ENCODE data around the gene UBE2D2. TPM values are rescaled to one million over a fixed set of nuclear protein-coding genes. Genes with fewer than 3 reads are reported as not detected.
A peak's percentile ranks its signal among the peaks of the same experiment; 100 is the strongest.

UBE2D2 gene
- total and polyA plus RNA-seq, 2 donors (not counting 1 experiment from before 2014, with no cell fraction given): 64.3 to 168 TPM

- Histone ChIP-seq H3K79me2 (ENCODE audit: control insufficient read depth, insufficient read depth, low read length) (peaks cover 99% of the 10 kb centered on the region), H3K4me2 (replicated peaks; ENCODE audit: low read depth, low read length, poor library complexity, severe bottlenecking) (peak overlapping the region; percentile 23), H3K9me3 (ENCODE audit: control extremely low read depth in 1 of 3, control insufficient read depth in 2 of 3, insufficient read depth in 1 of 3, low read length in 2 of 3) (no peaks in the 10 kb centered on the region), H3K36me3 (replicated peaks in 1 of 2; ENCODE audit: control extremely low read depth in 1 of 2, control insufficient read depth in 1 of 2, extremely low read depth in 1 of 2, insufficient read depth in 2 of 2, low read length in 1 of 2) (peaks cover 0 to 17% of the 10 kb centered on the region in 2 experiments), H3K9ac (ENCODE audit: low read length) (peak overlapping the region; percentile 10), H3K4me1 (ENCODE audit: control insufficient read depth in 2 of 2, insufficient read depth in 2 of 2, low read length in 2 of 2) (peaks cover 57 to 68% of the 10 kb centered on the region in 2 donors), H4K20me1 (ENCODE audit: control insufficient read depth, insufficient read depth, low read length, poor library complexity, severe bottlenecking) (peaks cover 89% of the 10 kb centered on the region), H2AFZ (ENCODE audit: insufficient read depth, low read depth, low read length, poor library complexity, severe bottlenecking) (no peak overlapping the region), H3K27ac (ENCODE audit: low read length in 2 of 2) (peak overlapping the region; percentile 6 to 60), H3K27me3 (replicated peaks in 1 of 4; ENCODE audit: control extremely low read depth in 1 of 4, control insufficient read depth in 3 of 4, insufficient read depth in 4 of 4, low read length in 3 of 4) (no peaks in the 10 kb centered on the region), H3K4me3 (ENCODE audit: control extremely low read depth in 1 of 5, extremely low read depth in 1 of 5, insufficient read depth in 1 of 5, low read depth in 2 of 5, low read length in 4 of 5) (no peak overlapping the region)
- no peak for TF ChIP-seq CTCF (IDR thresholded peaks at IDR 0.05)
- no peak for TF ChIP-seq EZH2 (IDR thresholded peaks at IDR 0.05; ENCODE audit: borderline replicate concordance, insufficient read depth, low read depth, low read length, poor library complexity, severe bottlenecking)
- ChIA-PET CTCF (interaction anchor here (0.7 to 7.3 kb wide), 3 partner anchors 15 to 370 kb away, joined by 3 to 78 read pairs (median 4); partner anchors contain the start of gene UBE2D2), POLR2A (interaction anchor here (0.7 kb wide), 1 partner anchor 28 kb away, joined by 3 read pairs; no protein-coding TSS in a partner anchor)
- Mint-ChIP-seq H3K27ac (peak overlapping the region; percentile 61), H3K27me3 (no peaks in the 10 kb centered on the region), H3K9me3 (ENCODE audit: insufficient read depth) (no peaks in the 10 kb centered on the region), H3K4me1 (peaks cover 66% of the 10 kb centered on the region), H3K4me3 (peak overlapping the region; percentile 55)
- intact Hi-C loops (cut with micrococcal nuclease): loop anchor here (5.0 kb wide), 1 partner anchor 35 kb away; no protein-coding TSS in a partner anchor
- 100% methylated on average over 1 of the region's 5 CpGs for WGBS (ENCODE audit: insufficient coverage)
- ATAC-seq (ENCODE audit: low read depth) (no peak), DNase-seq (no peak)
These were observed 16.7 kb downstream of the UBE2D2 start for GRCh38 chr5:139577689-139578290.

- H3K4me1 ChIP-seq (ENCODE audit: control insufficient read depth in 2 of 2, insufficient read depth in 2 of 2, low read length in 2 of 2): peaks cover 60 to 68% of the 10 kb centered on the region in 2 donors
- peaks cover 99% of the 10 kb centered on the region for H3K79me2 ChIP-seq (ENCODE audit: control insufficient read depth, insufficient read depth, low read length)
- peaks cover 67% of the 10 kb centered on the region for H3K4me1 Mint-ChIP-seq
- H2AFZ ChIP-seq (ENCODE audit: insufficient read depth, low read depth, low read length, poor library complexity, severe bottlenecking): no peak overlapping the region
- H3K9me3 ChIP-seq (ENCODE audit: control extremely low read depth in 1 of 3, control insufficient read depth in 2 of 3, insufficient read depth in 1 of 3, low read length in 2 of 3): no peaks in the 10 kb centered on the region
- peak overlapping the region in 1 of 2 donors; percentile 60 for H3K27ac ChIP-seq (ENCODE audit: low read length in 2 of 2)
- ATAC-seq (ENCODE audit: low read depth): no peak
- no peak for DNase-seq
- H3K9me3 Mint-ChIP-seq (ENCODE audit: insufficient read depth): no peaks in the 10 kb centered on the region
- peak overlapping the region; percentile 51 for H3K4me3 Mint-ChIP-seq
- H3K27me3 ChIP-seq (replicated peaks in 1 of 4; ENCODE audit: control extremely low read depth in 1 of 4, control insufficient read depth in 3 of 4, insufficient read depth in 4 of 4, low read length in 3 of 4): no peaks in the 10 kb centered on the region
- intact Hi-C loops (cut with micrococcal nuclease): loop anchor here (5.0 kb wide), 1 partner anchor 34 kb away; no protein-coding TSS in a partner anchor
- H3K9ac ChIP-seq (ENCODE audit: low read length): peak overlapping the region; percentile 10
- ChIA-PET CTCF (interaction anchor here (1.1 to 7.3 kb wide), 3 partner anchors 14 to 35 kb away, joined by 4 to 78 read pairs (median 5); partner anchors contain the start of gene UBE2D2), POLR2A (interaction anchor here (0.6 to 0.8 kb wide), 3 partner anchors 12 to 27 kb away, joined by 3 to 4 read pairs (median 3); no protein-coding TSS in a partner anchor)
- no peak overlapping the region for H3K4me3 ChIP-seq (ENCODE audit: control extremely low read depth in 1 of 5, extremely low read depth in 1 of 5, insufficient read depth in 1 of 5, low read depth in 2 of 5, low read length in 4 of 5)
- peaks cover 1 to 16% of the 10 kb centered on the region in 2 experiments for H3K36me3 ChIP-seq (replicated peaks in 1 of 2; ENCODE audit: control extremely low read depth in 1 of 2, control insufficient read depth in 1 of 2, extremely low read depth in 1 of 2, insufficient read depth in 2 of 2, low read length in 1 of 2)
- H3K27me3 Mint-ChIP-seq: no peaks in the 10 kb centered on the region
- TF ChIP-seq EZH2 (IDR thresholded peaks at IDR 0.05; ENCODE audit: borderline replicate concordance, insufficient read depth, low read depth, low read length, poor library complexity, severe bottlenecking) (no peak), CTCF (IDR thresholded peaks at IDR 0.05) (no peak)
- H3K27ac Mint-ChIP-seq: peak overlapping the region; percentile 72
- no peak overlapping the region for H3K4me2 ChIP-seq (replicated peaks; ENCODE audit: low read depth, low read length, poor library complexity, severe bottlenecking)
- WGBS (ENCODE audit: insufficient coverage): no CpG with 5 or more reads among the region's 2 CpGs
- peaks cover 92% of the 10 kb centered on the region for H4K20me1 ChIP-seq (ENCODE audit: control insufficient read depth, insufficient read depth, low read length, poor library complexity, severe bottlenecking)
These were observed 17.2 kb downstream of the UBE2D2 start for GRCh38 chr5:139578325-139578724.

All from B cell (primary cell).